H9 (cell line): ENCODE measurements around the gene WFDC5. TPM values are rescaled to one million over a fixed set of nuclear protein-coding genes. Genes with fewer than 3 reads are reported as not detected.

Source experiments
- DNase-seq: peaks from one replicate; pipeline ENCODE4 v3.0.0-alpha.2; 2017
- H2AFZ ChIP-seq: one replicate; pipeline ENCODE4 v1.6.1; 2013; ENCODE audit warnings: mild to moderate bottlenecking, low read length, control low read depth, moderate library complexity
- H2AK5ac ChIP-seq: 2 replicates; pipeline ENCODE4 v1.6.1; 2013; ENCODE audit warnings: low read length, control low read depth, mixed read lengths; ENCODE audit not compliant: insufficient read length
- H2BK120ac ChIP-seq: one replicate; pipeline ENCODE4 v1.6.1; 2013; ENCODE audit warnings: low read depth, mild to moderate bottlenecking, low read length, control low read depth, inconsistent platforms; ENCODE audit not compliant: poor library complexity, severe bottlenecking
- H2BK12ac ChIP-seq: 2 replicates; pipeline ENCODE4 v1.6.1; 2013; ENCODE audit warnings: low read length, control low read depth, mixed read lengths, low read depth; ENCODE audit not compliant: insufficient read length
- H2BK15ac ChIP-seq: 2 replicates; pipeline ENCODE4 v1.6.1; 2013; ENCODE audit warnings: low read depth, low read length, control low read depth
- H2BK20ac ChIP-seq: one replicate; pipeline ENCODE4 v1.6.1; 2013; ENCODE audit warnings: low read depth, mild to moderate bottlenecking, low read length, control low read depth, inconsistent platforms; ENCODE audit not compliant: poor library complexity, severe bottlenecking
- H2BK5ac ChIP-seq: 2 replicates; pipeline ENCODE4 v1.6.1; 2013; ENCODE audit warnings: low read length, control low read depth, mixed read lengths; ENCODE audit not compliant: insufficient read length
- H3K14ac ChIP-seq: 2 replicates; pipeline ENCODE4 v1.6.1; 2013; ENCODE audit warnings: low read length, control low read depth; ENCODE audit not compliant: insufficient read depth
- H3K18ac ChIP-seq: 2 replicates; pipeline ENCODE4 v1.6.1; 2013; ENCODE audit warnings: low read depth, mild to moderate bottlenecking, mixed read lengths, low read length, control low read depth; ENCODE audit not compliant: insufficient read length
- H3K23ac ChIP-seq: 2 replicates; pipeline ENCODE4 v1.6.1; 2013; ENCODE audit warnings: low read length, control low read depth, mixed read lengths, low read depth; ENCODE audit not compliant: insufficient read length
- H3K23me2 ChIP-seq: 2 replicates; pipeline ENCODE4 v1.6.1; 2013; ENCODE audit warnings: low read depth, mild to moderate bottlenecking, mixed read lengths, low read length, control low read depth; ENCODE audit not compliant: insufficient read length, poor library complexity, severe bottlenecking
- H3K27ac ChIP-seq: 2 replicates; pipeline ENCODE4 v1.5.1; 2013; ENCODE audit warnings: low read length, control low read depth, mixed read lengths, low read depth; ENCODE audit not compliant: insufficient read length
- H3K27me3 ChIP-seq: 2 replicates; pipeline ENCODE4 v1.6.1; 2013; ENCODE audit warnings: low read length, control low read depth, inconsistent platforms; ENCODE audit not compliant: insufficient read depth
- H3K4ac ChIP-seq: 2 replicates; pipeline ENCODE4 v1.6.1; 2013; ENCODE audit warnings: low read depth, mild to moderate bottlenecking, control low read depth, inconsistent platforms, low read length, moderate library complexity
- H3K4me1 ChIP-seq: 2 replicates; pipeline ENCODE4 v1.6.1; 2013; ENCODE audit warnings: low read length, control low read depth, inconsistent platforms; ENCODE audit not compliant: insufficient read depth
- H3K4me2 ChIP-seq: 2 replicates; pipeline ENCODE4 v1.6.1; 2013; ENCODE audit warnings: low read length, control low read depth, mixed read lengths; ENCODE audit not compliant: insufficient read length, insufficient read depth
- H3K56ac ChIP-seq: 2 replicates; pipeline ENCODE4 v1.6.1; 2013; ENCODE audit warnings: low read depth, mild to moderate bottlenecking, mixed read lengths, low read length, control low read depth; ENCODE audit not compliant: insufficient read length
- H3K79me1 ChIP-seq: 2 replicates; pipeline ENCODE4 v1.6.1; 2013; ENCODE audit warnings: low read depth, mild to moderate bottlenecking, moderate library complexity, low read length, control low read depth, inconsistent platforms; ENCODE audit not compliant: insufficient read depth, poor library complexity, severe bottlenecking
- H3K79me2 ChIP-seq: 2 replicates; pipeline ENCODE4 v1.6.1; 2013; ENCODE audit warnings: low read length, control low read depth, inconsistent platforms; ENCODE audit not compliant: insufficient read depth
- H3K9ac ChIP-seq: 2 replicates; pipeline ENCODE4 v1.6.1; 2013; ENCODE audit warnings: low read length, control low read depth, mixed read lengths; ENCODE audit not compliant: insufficient read length; ENCODE audit errors: extremely low read depth
- H3K9me3 ChIP-seq: one replicate; pipeline ENCODE4 v1.6.1; 2013; ENCODE audit warnings: low read depth, low read length, inconsistent platforms; ENCODE audit not compliant: control insufficient read depth
- H3T11ph ChIP-seq: one replicate; pipeline ENCODE4 v1.6.1; 2013; ENCODE audit warnings: mild to moderate bottlenecking, low read length, control low read depth, inconsistent platforms
- H4K20me1 ChIP-seq: one replicate; pipeline ENCODE4 v1.6.1; 2013; ENCODE audit not compliant: control insufficient read depth, insufficient read length, insufficient read depth
- H4K5ac ChIP-seq: 2 replicates; pipeline ENCODE4 v1.6.1; 2013; ENCODE audit warnings: low read depth, mild to moderate bottlenecking, mixed read lengths, low read length, control low read depth; ENCODE audit not compliant: insufficient read length
- H4K8ac ChIP-seq: replicated peaks from 2 replicates; pipeline ENCODE4 v1.6.1; 2013; ENCODE audit warnings: low read length, control low read depth, mixed read lengths, low read depth; ENCODE audit not compliant: insufficient read length
- H4K91ac ChIP-seq: 2 replicates; pipeline ENCODE4 v1.6.1; 2013; ENCODE audit warnings: low read depth, mild to moderate bottlenecking, moderate library complexity, mixed read lengths, low read length, control low read depth; ENCODE audit not compliant: insufficient read length
- H3K27ac Mint-ChIP-seq, 3 experiments: 2 replicates in 2 of 3; 3 replicates in 1 of 3; pipeline ENCODE4 v1.8.0; 2020 to 2021; ENCODE audit warnings: mixed read lengths in 3 of 3, mild to moderate bottlenecking in 1 of 3, moderate library complexity in 1 of 3
- H3K27me3 Mint-ChIP-seq: 2 replicates; pipeline ENCODE4 v1.8.0; 2021; ENCODE audit warnings: low read depth, mild to moderate bottlenecking, moderate library complexity, mixed read lengths
- H3K36me3 Mint-ChIP-seq, 3 experiments: 2 replicates in 2 of 3; 3 replicates in 1 of 3; pipeline ENCODE4 v1.8.0; 2020 to 2021; ENCODE audit warnings: low read depth in 3 of 3, mixed read lengths in 3 of 3; ENCODE audit not compliant: insufficient read depth in 1 of 3
- H3K4me1 Mint-ChIP-seq, 2 experiments: 2 replicates each; pipeline ENCODE4 v1.8.0; 2020; ENCODE audit warnings: mixed read lengths in 2 of 2
- H3K4me3 Mint-ChIP-seq, 2 experiments: 2 replicates in 1 of 2; 3 replicates in 1 of 2; pipeline ENCODE4 v1.8.0; 2020 to 2021; ENCODE audit warnings: mild to moderate bottlenecking in 2 of 2, mixed read lengths in 2 of 2, moderate library complexity in 1 of 2
- H3K9me3 Mint-ChIP-seq, 2 experiments: 2 replicates in 1 of 2; 3 replicates in 1 of 2; pipeline ENCODE4 v1.8.0; 2020; ENCODE audit warnings: mild to moderate bottlenecking in 2 of 2, mixed read lengths in 2 of 2, moderate library complexity in 1 of 2
- CTCF ChIP-seq: fragments of 200-600 bp; sonication (generic); conservative IDR thresholded peaks from 3 replicates; pipeline ENCODE4 v1.8.0; 2021; ENCODE audit warnings: antibody characterized with exemption, mild to moderate bottlenecking
- WGBS: extraction: QIAGEN DNeasy Blood & Tissue Kit; methylation state at CpG from one replicate; pipeline ENCODE4 v1.1.7; 2013; ENCODE audit warnings: missing lambda C conversion rate, low lambda C conversion rate, mixed read lengths; ENCODE audit not compliant: insufficient read length; ENCODE audit errors: extremely low coverage; 5-methylcytosine and 5-hydroxymethylcytosine counted together
- total RNA-seq: library from RNA; stranded (reverse); gene quantifications from 2 replicates; pipeline ENCODE4 v1.2.1, GENCODE V29; 2021

The WFDC5 gene
- total RNA-seq, 1 experiment from 2014 or later: not detected

- Mint-ChIP-seq H3K27ac (no peak overlapping the region), H3K27me3 (no peaks in the 10 kb centered on the region), H3K9me3 (peaks cover 5 to 10% of the 10 kb centered on the region in 2 experiments; a peak in 4 of 5 replicates), H3K36me3 (peaks cover 22 to 59% (median 36%) of the 10 kb centered on the region in 3 experiments), H3K4me1 (peaks cover 12 to 13% of the 10 kb centered on the region in 2 experiments), H3K4me3 (no peak overlapping the region)
- Histone ChIP-seq H2AFZ (no peak overlapping the region), H2BK20ac (no peak overlapping the region), H4K5ac (no peak overlapping the region), H3K4ac (no peak overlapping the region), H4K20me1 (no peaks in the 10 kb centered on the region), H3K23me2 (no peaks in the 10 kb centered on the region), H3T11ph (no peak overlapping the region), H2AK5ac (no peak overlapping the region), H3K79me2 (no peaks in the 10 kb centered on the region), H3K9me3 (peaks cover 6% of the 10 kb centered on the region), H2BK15ac (no peak overlapping the region), H3K18ac (no peak overlapping the region), H3K14ac (no peak overlapping the region), H2BK12ac (no peak overlapping the region), H3K79me1 (no peaks in the 10 kb centered on the region), H3K23ac (no peak overlapping the region), H3K4me1 (peaks cover 7% of the 10 kb centered on the region; the same call in 1 of the 2 replicates), H3K27ac (no peak overlapping the region), H3K9ac (no peak overlapping the region), H4K91ac (no peak overlapping the region), H3K4me2 (no peak overlapping the region), H2BK5ac (no peak overlapping the region), H2BK120ac (no peak overlapping the region), H3K56ac (no peak overlapping the region), H4K8ac (no peak overlapping the region), H3K27me3 (no peaks in the 10 kb centered on the region)
- WGBS: no CpG with 5 or more reads among the region's 5 CpGs
- TF ChIP-seq CTCF: peak; percentile 23; the same call in 2 of the 3 replicates
- no peak for DNase-seq
These were observed 33.9 kb downstream of the WFDC5 start for GRCh38 chr20:45080867-45081624.
